Measurements from ENCODE around the gene B3GALT5.

DNA sequence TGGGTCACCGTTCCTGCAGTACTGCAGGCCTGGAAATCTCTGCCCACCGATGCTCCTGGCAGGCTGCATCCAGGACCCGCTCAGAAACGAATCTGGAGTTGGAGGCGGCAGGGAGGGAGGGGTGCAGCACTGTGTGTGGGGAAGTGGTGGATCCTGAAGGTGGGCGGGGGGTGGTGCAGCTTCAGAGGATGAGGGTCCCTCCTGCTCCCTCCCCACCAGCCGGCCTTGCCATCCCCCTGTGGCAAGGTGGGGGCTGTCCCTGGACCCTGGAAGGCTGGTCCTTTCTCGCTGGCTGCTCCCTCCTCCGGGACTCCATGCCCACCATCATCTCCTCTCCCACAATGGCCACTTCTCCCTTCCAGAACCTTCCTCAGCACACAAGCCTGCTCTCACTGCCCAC is 60.4 kb downstream of the B3GALT5 start:
- TF ChIP-seq, protein P1, sequence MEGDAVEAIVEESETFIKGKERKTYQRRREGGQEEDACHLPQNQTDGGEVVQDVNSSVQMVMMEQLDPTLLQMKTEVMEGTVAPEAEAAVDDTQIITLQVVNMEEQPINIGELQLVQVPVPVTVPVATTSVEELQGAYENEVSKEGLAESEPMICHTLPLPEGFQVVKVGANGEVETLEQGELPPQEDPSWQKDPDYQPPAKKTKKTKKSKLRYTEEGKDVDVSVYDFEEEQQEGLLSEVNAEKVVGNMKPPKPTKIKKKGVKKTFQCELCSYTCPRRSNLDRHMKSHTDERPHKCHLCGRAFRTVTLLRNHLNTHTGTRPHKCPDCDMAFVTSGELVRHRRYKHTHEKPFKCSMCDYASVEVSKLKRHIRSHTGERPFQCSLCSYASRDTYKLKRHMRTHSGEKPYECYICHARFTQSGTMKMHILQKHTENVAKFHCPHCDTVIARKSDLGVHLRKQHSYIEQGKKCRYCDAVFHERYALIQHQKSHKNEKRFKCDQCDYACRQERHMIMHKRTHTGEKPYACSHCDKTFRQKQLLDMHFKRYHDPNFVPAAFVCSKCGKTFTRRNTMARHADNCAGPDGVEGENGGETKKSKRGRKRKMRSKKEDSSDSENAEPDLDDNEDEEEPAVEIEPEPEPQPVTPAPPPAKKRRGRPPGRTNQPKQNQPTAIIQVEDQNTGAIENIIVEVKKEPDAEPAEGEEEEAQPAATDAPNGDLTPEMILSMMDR (conservative IDR thresholded peaks at IDR 0.05) = no peak
- TF ChIP-seq EZH2 (IDR thresholded peaks at IDR 0.05; ENCODE audit: low read depth) = no peak

Data from PC-9 (cell line).